Anterior cingulate cortex (tissue), 58 donors: ENCODE results near the gene SRPX.

ENCODE experiments used
- DNase-seq, 58 donors: peaks; one replicate each; lab custom pipeline; 2025; lab: John Stamatoyannopoulos, UW

The SRPX gene, protein sequence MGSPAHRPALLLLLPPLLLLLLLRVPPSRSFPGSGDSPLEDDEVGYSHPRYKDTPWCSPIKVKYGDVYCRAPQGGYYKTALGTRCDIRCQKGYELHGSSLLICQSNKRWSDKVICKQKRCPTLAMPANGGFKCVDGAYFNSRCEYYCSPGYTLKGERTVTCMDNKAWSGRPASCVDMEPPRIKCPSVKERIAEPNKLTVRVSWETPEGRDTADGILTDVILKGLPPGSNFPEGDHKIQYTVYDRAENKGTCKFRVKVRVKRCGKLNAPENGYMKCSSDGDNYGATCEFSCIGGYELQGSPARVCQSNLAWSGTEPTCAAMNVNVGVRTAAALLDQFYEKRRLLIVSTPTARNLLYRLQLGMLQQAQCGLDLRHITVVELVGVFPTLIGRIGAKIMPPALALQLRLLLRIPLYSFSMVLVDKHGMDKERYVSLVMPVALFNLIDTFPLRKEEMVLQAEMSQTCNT

GRCh38 chrX:38220415-38221390 lies at the start of gene SRPX:
Gene SRPX, minus strand, starts transcription at chrX:38220871. Its CDS starts 79 bp downstream, at chrX:38220792.
- DNase-seq = peak in 7 of 58 donors; percentile 1 to 13 (median 3)

- DNase-seq = no peak
Observed at GRCh38 chrX:38268011-38268410, 47.3 kb upstream of the SRPX start.

- DNase-seq = no peak
Observed at GRCh38 chrX:38262715-38263620, 42.3 kb upstream of the SRPX start.

- DNase-seq = no peak
Observed at GRCh38 chrX:38260231-38260630, 39.6 kb upstream of the SRPX start.

DNA sequence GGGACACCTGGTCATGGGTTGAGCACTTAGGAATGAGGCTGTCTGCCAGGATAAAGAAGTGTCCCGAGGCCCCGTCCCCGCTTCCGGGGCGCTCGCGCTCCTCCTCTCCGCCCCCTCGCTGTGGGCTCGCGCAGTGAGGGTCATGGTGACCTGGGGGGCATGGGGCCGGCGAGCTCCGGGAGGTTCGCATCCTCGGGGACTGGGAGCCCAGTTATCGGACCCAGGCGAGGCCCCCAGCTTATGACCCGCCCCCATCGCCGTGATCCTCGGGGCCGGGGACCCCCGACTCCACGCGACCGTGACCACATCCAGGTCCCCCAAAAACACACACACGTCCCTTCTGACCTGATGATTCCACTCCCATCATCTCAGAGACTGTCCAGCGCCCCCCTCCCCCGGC lies 35.3 kb upstream of the SRPX start:
- DNase-seq = no peak

DNA sequence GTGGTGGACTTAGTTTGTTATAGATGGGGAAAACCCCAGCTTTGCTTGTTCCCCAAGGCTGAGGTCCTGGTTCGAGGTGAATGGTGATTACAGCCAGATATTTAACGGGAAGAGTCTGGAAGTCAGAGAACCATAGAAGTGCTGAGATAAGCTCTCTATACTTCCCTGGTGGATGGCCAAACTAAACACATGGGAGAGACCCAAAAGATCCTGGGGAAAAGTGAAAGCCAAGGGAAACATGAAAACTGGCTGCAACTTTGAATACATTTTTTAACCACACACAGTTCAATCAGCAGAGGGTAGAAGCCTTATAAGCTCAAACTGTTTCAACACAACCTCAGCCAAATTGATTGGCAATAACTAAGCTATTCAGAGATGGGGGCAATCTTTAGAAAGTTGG lies 29.3 kb upstream of the SRPX start:
- DNase-seq = no peak

- DNase-seq = no peak
Observed at GRCh38 chrX:38247051-38247450, 26.4 kb upstream of the SRPX start.

DNA sequence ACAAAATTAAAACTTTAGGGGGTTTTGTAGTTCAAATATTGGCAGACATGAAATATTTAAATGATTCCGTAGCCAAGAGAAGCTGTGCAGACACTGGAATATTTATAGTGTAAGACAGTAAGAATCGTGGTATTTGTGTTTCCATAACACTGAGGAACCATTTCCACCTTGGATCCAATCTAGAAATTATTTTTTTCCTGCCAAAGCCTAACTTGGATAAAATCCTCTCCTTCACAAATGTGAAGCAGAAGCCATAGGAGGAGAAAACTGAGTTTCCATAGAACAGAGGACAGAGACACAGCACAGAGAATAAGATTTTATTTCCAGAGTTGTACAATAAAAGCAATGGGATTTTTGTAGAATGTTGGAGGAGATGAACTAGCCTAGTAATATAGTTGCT lies 19.9 kb upstream of the SRPX start:
- DNase-seq = no peak

DNA sequence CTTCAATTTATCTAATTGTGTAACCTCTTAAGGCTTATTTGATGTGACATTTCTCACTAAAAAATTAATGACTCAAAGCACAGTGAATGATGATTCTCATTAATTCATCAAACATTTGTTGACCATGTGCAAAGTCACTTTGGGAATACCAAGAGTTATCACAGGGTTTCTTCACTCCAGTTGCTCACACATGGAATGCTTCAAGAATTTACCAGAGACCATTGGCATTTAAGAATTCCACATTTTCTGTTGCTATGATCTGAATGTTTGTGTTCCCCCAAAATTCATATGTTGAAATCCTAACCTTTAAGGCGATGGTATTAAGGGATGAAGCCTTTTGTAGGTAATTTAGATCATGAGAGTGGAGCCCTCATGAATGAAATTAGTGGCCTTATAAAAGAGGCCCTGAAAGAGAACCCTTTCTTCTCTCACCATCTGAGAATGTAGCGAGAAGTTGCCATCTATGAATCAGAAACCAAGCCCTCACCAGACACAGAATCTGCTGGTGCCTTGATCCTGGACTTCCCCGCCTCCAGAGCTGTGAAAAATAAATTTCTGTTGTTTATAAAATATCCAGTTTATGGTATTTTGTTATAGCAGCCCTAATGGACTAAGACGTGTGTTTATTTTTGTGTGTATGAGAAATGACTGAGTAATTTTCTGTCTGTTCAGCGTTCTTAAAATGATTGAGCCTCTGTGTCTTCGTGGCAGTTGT lies 16.4 kb upstream of the SRPX start:
- DNase-seq = no peak

GRCh38 chrX:38233891-38234667 lies 13.4 kb upstream of the SRPX start:
- DNase-seq = peak in 2 of 58 donors; percentile 0 to 3

GRCh38 chrX:38232079-38232686 lies 11.5 kb upstream of the SRPX start:
- DNase-seq = no peak

- DNase-seq = no peak
Observed at GRCh38 chrX:38225093-38225492, 4.4 kb upstream of the SRPX start.

- no peak for DNase-seq
Observed at GRCh38 chrX:38224160-38224559, 3.5 kb upstream of the SRPX start.

DNA sequence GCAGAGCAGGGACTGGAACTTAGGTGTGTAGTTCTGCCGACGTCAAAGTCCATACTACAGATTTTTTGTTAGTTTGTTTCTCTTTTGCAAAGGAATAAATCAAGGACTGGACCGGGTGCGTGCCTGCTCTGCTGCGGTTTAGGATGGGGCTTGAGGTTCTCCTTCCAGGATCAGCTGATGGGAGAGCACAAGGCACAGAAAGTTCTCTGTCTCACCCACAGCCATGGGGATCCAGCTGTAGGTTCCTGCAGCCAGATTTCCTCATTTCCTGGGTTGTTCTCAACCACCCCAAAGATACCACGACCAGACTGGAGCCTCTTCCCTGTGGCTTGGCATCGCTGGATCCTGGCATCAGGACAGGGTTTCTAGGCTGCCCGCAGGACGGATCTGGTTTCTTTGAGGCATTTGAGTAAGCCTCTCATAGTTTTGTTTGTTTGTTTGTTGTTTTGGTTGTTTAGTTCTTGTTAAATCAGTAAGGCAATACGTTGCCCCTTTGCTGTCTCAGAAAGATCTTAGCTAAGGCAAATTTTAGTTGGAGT lies 789 bp upstream of the SRPX start:
- no peak for DNase-seq

DNA sequence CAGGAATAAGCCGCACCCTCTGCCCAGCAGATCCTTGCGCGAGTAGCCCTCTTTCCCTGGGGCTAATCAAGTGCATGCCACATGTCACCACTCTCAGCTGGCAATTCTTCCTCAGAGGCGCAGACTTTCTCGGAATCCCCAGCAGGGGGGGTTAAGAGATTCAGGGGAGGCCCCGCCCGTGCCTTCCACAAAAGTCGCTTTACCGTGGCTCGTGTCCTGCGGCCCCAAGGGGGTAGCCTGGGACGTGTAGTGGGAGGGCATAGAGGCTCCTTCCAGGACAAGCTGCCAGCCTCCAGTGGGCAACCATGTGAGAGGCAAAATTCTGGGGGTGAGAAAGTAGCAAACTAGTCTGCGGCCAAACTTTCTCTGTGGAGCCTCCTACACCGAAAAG lies 652 bp downstream of the SRPX start:
- DNase-seq = peak in 11 of 58 donors; percentile 0 to 8 (median 4)

DNA sequence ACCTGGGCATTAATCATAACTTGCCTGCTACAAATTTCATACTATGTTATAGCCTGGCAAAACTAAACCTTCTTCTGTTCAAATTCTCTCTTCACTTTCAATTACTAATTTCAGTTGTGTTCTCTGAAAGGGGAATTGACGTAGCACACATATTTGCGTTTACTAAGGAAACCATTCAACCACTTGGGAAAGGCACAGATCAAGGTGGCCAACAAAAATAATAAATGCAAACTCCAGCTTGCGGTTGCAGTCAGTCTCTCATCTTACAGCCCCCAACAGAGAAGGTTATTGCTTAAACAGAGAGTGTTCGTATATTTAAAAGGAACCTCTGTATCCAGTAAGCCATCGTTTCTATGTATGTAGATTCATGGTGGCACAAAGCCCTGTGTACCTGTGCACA lies 4.0 kb downstream of the SRPX start:
- no peak for DNase-seq

DNA sequence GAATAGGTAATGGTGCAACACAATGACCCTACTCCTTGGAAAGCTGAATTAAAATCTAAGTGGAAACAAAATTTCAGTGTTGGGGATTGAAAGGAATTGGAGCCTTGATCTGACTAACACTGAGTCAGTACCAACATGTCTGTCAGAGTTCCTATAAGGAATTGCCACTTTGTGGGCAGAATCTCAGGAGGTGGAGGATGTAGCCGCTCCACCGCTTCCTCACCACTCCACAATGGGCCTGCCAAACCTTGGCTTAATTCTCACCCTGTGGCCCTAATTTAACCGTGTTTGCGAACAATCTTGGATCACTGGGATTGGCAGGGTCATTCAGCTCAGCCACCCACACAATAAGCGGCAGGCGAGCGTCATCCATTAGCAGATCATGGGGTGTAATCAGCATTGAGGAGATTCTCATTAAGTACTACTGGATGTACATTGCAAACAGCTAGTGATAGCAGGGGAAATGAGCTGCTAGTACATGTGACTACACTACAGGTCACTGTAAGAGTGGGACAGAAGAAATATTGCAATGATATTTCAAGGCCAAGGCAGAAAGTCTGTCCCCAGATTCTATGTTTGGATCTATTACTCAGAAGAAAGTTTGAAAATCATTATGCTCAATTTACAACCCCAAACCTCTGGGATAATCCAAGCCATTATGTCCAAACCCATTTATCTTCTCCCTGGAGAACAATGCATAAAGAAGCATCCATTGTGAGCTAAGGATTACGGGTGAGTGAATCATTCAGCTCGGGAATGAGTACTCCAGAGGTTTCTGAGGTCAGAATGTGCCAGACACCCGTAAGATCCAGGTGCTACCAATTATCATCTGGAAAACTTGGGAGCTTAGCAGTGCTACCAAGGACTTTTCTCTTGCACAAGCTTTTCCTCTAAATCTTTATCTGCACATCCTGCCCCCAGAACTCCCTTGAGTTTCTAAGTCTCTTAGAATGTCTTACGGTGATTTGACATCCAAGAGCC lies 5.8 kb downstream of the SRPX start:
- no peak for DNase-seq
